Hepatocyte (in vitro differentiated cells): ENCODE measurements around the gene TDRD3.

Experiments
- CTCF ChIP-seq: fragments of 200-600 bp; sonication (generic); IDR thresholded peaks from 2 replicates; pipeline ENCODE4 v1.5.1; 2016; ENCODE audit warnings: antibody characterized with exemption, mild to moderate bottlenecking; ENCODE audit not compliant: poor library complexity
- EZH2 ChIP-seq: fragments of 200-600 bp; sonication (generic); IDR thresholded peaks from 2 replicates; pipeline ENCODE4 v1.6.1; 2016; ENCODE audit warnings: antibody characterized with exemption, mild to moderate bottlenecking, borderline replicate concordance
- EZH2phosphoT487 ChIP-seq: fragments of 200-600 bp; sonication (generic); IDR thresholded peaks from one replicate; pipeline ENCODE4 v1.6.1; 2018; ENCODE audit warnings: antibody characterized with exemption, mild to moderate bottlenecking, low read depth, moderate library complexity; ENCODE audit not compliant: unreplicated experiment, severe bottlenecking

GRCh38 chr13:60426075-60426474, 29.1 kb downstream of the TDRD3 start:
- TF ChIP-seq CTCF (no peak), EZH2 (no peak), EZH2phosphoT487 (no peak)
